Stimulated activated CD8-positive, alpha-beta memory T cell treated with anti-CD3 and anti-CD28 coated beads, Interleukin-2, amount 100 ng/mL, for 48 hours (primary cell): ENCODE data around the gene NSD1.

Experiments used
- DNase-seq, 2 donors: peaks; one replicate each; pipeline ENCODE4 v3.0.0-alpha.2; 2020; ENCODE audit warnings: low read depth in 2 of 2

NSD1 gene

GRCh38 chr5:177349762-177350161, 216.2 kb downstream of the NSD1 start:
- no peak for DNase-seq
